Measurements from ENCODE around the gene GHR.

GHR gene

GRCh38 chr5:42392917-42393316 lies 30.3 kb upstream of the GHR start:
- no peak overlapping the region for H3K4me3 ChIP-seq (ENCODE audit: low read depth, low read length)
- TF ChIP-seq, protein P1, sequence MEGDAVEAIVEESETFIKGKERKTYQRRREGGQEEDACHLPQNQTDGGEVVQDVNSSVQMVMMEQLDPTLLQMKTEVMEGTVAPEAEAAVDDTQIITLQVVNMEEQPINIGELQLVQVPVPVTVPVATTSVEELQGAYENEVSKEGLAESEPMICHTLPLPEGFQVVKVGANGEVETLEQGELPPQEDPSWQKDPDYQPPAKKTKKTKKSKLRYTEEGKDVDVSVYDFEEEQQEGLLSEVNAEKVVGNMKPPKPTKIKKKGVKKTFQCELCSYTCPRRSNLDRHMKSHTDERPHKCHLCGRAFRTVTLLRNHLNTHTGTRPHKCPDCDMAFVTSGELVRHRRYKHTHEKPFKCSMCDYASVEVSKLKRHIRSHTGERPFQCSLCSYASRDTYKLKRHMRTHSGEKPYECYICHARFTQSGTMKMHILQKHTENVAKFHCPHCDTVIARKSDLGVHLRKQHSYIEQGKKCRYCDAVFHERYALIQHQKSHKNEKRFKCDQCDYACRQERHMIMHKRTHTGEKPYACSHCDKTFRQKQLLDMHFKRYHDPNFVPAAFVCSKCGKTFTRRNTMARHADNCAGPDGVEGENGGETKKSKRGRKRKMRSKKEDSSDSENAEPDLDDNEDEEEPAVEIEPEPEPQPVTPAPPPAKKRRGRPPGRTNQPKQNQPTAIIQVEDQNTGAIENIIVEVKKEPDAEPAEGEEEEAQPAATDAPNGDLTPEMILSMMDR (IDR thresholded peaks at IDR 0.05; ENCODE audit: insufficient read depth, low read length, missing control alignments): no peak
- no peak for DNase-seq (ENCODE audit: low read depth, low spot score)
- ChIA-PET CTCF (no interaction called here), POLR2A (no interaction called here)

GRCh38 chr5:42396111-42396510 lies 27.1 kb upstream of the GHR start:
- ChIA-PET CTCF (no interaction called here), POLR2A (no interaction called here)
- TF ChIP-seq, protein P1 (IDR thresholded peaks at IDR 0.05; ENCODE audit: insufficient read depth, low read length, missing control alignments): no peak
- no peak for DNase-seq (ENCODE audit: low read depth, low spot score)
- H3K4me3 ChIP-seq (ENCODE audit: low read depth, low read length): no peak overlapping the region

- ChIA-PET CTCF (no interaction called here), POLR2A (no interaction called here)
- TF ChIP-seq, protein P1 (IDR thresholded peaks at IDR 0.05; ENCODE audit: insufficient read depth, low read length, missing control alignments): no peak
- no peak overlapping the region for H3K4me3 ChIP-seq (ENCODE audit: low read depth, low read length)
- no peak for DNase-seq (ENCODE audit: low read depth, low spot score)
Observed at GRCh38 chr5:42397267-42397666, 26.0 kb upstream of the GHR start.

- CTCF ChIA-PET: interaction anchor here (2.2 kb wide), 1 partner anchor 23 kb away, joined by 7 read pairs; the partner anchor contains the start of gene GHR
- TF ChIP-seq, protein P1 (IDR thresholded peaks at IDR 0.05; ENCODE audit: insufficient read depth, low read length, missing control alignments): no peak
- H3K4me3 ChIP-seq (ENCODE audit: low read depth, low read length): no peak overlapping the region
- POLR2A ChIA-PET: no interaction called here
- no peak for DNase-seq (ENCODE audit: low read depth, low spot score)
Observed at GRCh38 chr5:42399702-42400101, 23.5 kb upstream of the GHR start.

DNA sequence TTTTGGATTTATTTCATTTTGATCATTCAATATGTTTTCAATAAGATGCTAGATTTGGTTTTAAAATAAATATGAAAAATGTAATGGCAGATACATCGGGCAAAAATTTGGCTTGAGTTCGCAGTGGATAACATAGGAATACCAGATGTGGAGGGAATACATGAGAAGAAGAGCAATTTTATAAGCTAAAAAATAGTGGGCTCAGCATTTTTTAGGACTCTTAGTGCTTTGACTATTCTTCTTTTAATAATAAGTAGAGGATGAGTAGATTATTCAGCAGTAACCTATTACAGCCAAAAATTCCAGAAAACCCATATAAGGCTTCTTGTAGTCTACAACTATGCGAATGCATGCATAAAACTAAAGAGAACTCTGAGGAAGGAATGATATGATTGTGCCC lies 22.8 kb upstream of the GHR start:
- TF ChIP-seq, protein P1 (IDR thresholded peaks at IDR 0.05; ENCODE audit: insufficient read depth, low read length, missing control alignments): no peak
- no peak for DNase-seq (ENCODE audit: low read depth, low spot score)
- H3K4me3 ChIP-seq (ENCODE audit: low read depth, low read length): no peak overlapping the region
- POLR2A ChIA-PET: no interaction called here
- CTCF ChIA-PET: interaction anchor here (2.2 kb wide), 1 partner anchor 22 kb away, joined by 7 read pairs; the partner anchor contains the start of gene GHR

GRCh38 chr5:42403236-42403635 lies 20.0 kb upstream of the GHR start:
- ChIA-PET POLR2A (no interaction called here), CTCF (no interaction called here)
- no peak overlapping the region for H3K4me3 ChIP-seq (ENCODE audit: low read depth, low read length)
- DNase-seq (ENCODE audit: low read depth, low spot score): no peak
- TF ChIP-seq, protein P1 (IDR thresholded peaks at IDR 0.05; ENCODE audit: insufficient read depth, low read length, missing control alignments): no peak

Data from AG04449 (cell line).